SK-MEL-5 (cell line): ENCODE results near the gene WDR59. TPM values are rescaled to one million over a fixed set of nuclear protein-coding genes. Genes with fewer than 3 reads are reported as not detected.
A peak's percentile ranks its signal among the peaks of the same experiment; 100 is the strongest.
"Not testable (repeated sequence)": the region's sequence is repeated elsewhere in the genome, so short reads cannot be mapped to it uniquely, and the experiment has no call there.

Experiments
- DNase-seq: peaks from one replicate; pipeline ENCODE4 v3.0.0-alpha.2; 2016; ENCODE audit warnings: low read depth, low spot score
- in situ Hi-C: cut with HindIII; loops from 2 replicates; pipeline ENCODE4 v1.10.0; 2016; ENCODE audit warnings: low sequenced_read_pairs, high pct_unique_total_duplicates, low pct_unique_long_range_greater_than_20kb
- polyA plus RNA-seq, 2 experiments: library from polyadenylated mRNA; depleted of rRNA; stranded (reverse); fragments of >200 nt; gene quantifications; 2 replicates each; pipeline ENCODE4 v1.2.3, GENCODE V29; 2015
- total RNA-seq: library from RNA; depleted of rRNA; stranded (reverse); fragments of >200 nt; shearing (Covaris generic); gene quantifications from 2 replicates; pipeline ENCODE4 v1.2.3, GENCODE V29; 2014; rRNA removed

The WDR59 gene
- total RNA-seq, result 15.4 and 34.1 TPM in 2 replicates
- polyA plus RNA-seq (2015; cell fraction: cytosol; rRNA removed), result 30.3 and 36.0 TPM in 2 replicates
- polyA plus RNA-seq (2015; cell fraction: nucleus; rRNA removed), result 174 and 287 TPM in 2 replicates

- in situ Hi-C loops, result no loop called here
These were observed at the start of gene WDR59 for GRCh38 chr16:74984529-74985296. Gene WDR59, minus strand, starts transcription at chr16:74985123. Its CDS starts 106 bp downstream, at chr16:74985017.

GRCh38 chr16:75032655-75033054 is 47.7 kb upstream of the WDR59 start:
- in situ Hi-C loops, result no loop called here
- no peak for DNase-seq

More at GRCh38 chr16:74984529-74985296, at the start of gene WDR59:
- peak; percentile 99 for DNase-seq

GRCh38 chr16:75029854-75030253 is 44.9 kb upstream of the WDR59 start:
- in situ Hi-C loops, result no loop called here
- no peak for DNase-seq

GRCh38 chr16:75028544-75029135 is 43.7 kb upstream of the WDR59 start:
- no peak for DNase-seq
- in situ Hi-C loops, result no loop called here

GRCh38 chr16:75027520-75028300 is 42.8 kb upstream of the WDR59 start:
- in situ Hi-C loops, result no loop called here

GRCh38 chr16:75026892-75027391 is 42.0 kb upstream of the WDR59 start:
- in situ Hi-C loops, result no loop called here
- DNase-seq, result no peak

More at GRCh38 chr16:75027520-75028300, 42.8 kb upstream of the WDR59 start:
- DNase-seq, result no peak

GRCh38 chr16:75026239-75026891 is 41.4 kb upstream of the WDR59 start:
- DNase-seq, in situ Hi-C loops: not testable (repeated sequence)

- no peak for DNase-seq
- in situ Hi-C loops, result no loop called here
These were observed 40.8 kb upstream of the WDR59 start for GRCh38 chr16:75025761-75026160.

GRCh38 chr16:75024594-75024993 is 39.7 kb upstream of the WDR59 start:
- DNase-seq, result no peak
- in situ Hi-C loops, result no loop called here

- in situ Hi-C loops, result no loop called here
These were observed 39.3 kb upstream of the WDR59 start for GRCh38 chr16:75024182-75024581.

GRCh38 chr16:75023009-75023408 is 38.1 kb upstream of the WDR59 start:
- no peak for DNase-seq
- in situ Hi-C loops, result no loop called here

More at GRCh38 chr16:75024182-75024581, 39.3 kb upstream of the WDR59 start:
- no peak for DNase-seq

GRCh38 chr16:75022567-75022966 is 37.6 kb upstream of the WDR59 start:
- DNase-seq, result no peak
- in situ Hi-C loops, result no loop called here

GRCh38 chr16:75021410-75021809 is 36.5 kb upstream of the WDR59 start:
- no peak for DNase-seq
- in situ Hi-C loops, result no loop called here

- in situ Hi-C loops, result no loop called here
These were observed 34.7 kb upstream of the WDR59 start for GRCh38 chr16:75019586-75019985.

GRCh38 chr16:75019007-75019406 is 34.1 kb upstream of the WDR59 start:
- no peak for DNase-seq
- in situ Hi-C loops, result no loop called here

More at GRCh38 chr16:75019586-75019985, 34.7 kb upstream of the WDR59 start:
- DNase-seq, result no peak

GRCh38 chr16:75017670-75018525 is 33.0 kb upstream of the WDR59 start:
- no peak for DNase-seq
- in situ Hi-C loops, result no loop called here
